GF-D8 (cell line): Measurements from ENCODE around the gene PRSS53.
"Not testable (repeated sequence)": the region's sequence is repeated elsewhere in the genome, so short reads cannot be mapped to it uniquely, and the experiment has no call there.

Experiments used
- DNase-seq: peaks from one replicate; lab custom pipeline; 2025; lab: John Stamatoyannopoulos, UW

PRSS53 gene

GRCh38 chr16:31088459-31089183, at the start of gene PRSS53:
PRSS53 (minus strand) TSS chr16:31088943; CDS start chr16:31088809, 134 bp downstream.
- DNase-seq, result no peak

- not testable (repeated sequence) for DNase-seq
These were observed 48.2 kb upstream of the PRSS53 start for GRCh38 chr16:31136822-31137499.

DNA sequence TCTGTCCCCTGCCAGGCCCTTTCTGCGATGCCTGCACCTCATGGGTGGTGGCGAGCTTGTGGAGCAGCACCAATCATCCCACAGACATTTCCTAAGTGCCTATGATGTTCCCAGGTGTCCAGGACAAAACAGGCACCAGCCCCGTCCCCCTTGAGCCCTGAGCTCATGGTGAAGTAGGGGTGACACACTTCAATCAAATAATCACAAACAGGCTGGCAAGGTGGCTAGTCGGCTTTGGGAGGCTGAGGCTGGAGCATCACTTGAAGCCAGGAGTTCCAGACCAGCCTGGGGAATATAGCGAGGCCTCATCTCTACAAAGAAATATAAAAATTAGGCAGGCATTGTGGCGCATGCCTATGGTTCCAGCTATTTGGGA, 47.5 kb upstream of the PRSS53 start:
- DNase-seq, result no peak

DNA sequence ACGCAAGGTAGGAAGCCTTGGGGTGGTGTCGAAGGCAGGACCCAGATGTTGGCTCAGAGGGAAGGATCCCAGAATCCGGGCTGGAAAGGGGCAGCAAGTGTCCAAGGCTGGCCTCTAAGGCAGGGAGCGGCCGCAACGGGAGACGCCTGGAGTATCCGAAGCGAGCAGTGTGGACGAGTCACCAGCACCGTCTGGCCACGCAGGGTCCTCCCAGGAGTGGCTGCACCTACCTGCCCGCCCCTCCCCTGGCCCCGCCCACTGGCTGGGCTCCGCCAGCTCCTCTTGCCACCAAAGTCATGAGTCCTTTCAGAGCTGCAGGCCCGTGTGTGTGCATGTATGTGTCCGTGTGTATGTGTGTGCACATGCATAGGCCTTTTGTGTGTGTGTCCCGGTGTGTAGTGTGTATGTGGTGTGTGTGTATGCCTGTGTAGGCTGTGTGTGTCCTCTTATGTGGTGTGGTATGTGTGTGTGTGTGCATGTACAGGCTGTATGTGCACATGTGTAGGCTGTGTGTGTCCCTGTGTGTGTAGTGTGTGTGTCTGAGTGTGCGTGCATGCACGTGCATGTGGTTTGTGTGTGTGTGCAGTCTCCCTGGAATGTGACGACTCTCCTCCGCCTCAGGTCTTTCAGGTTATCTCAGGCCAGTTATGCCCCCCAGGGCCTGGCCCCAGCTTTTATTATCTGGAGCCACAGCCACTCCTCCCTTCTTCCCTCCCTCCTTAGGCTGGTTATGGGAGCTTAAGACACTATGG, 47.0 kb upstream of the PRSS53 start, which contains the start of gene PRSS8:
Gene PRSS8, minus strand, starts transcription at position 193 of the 752 bp plus-strand sequence. CDS start 229 bp downstream, outside the sequence.
- no peak for DNase-seq

DNA sequence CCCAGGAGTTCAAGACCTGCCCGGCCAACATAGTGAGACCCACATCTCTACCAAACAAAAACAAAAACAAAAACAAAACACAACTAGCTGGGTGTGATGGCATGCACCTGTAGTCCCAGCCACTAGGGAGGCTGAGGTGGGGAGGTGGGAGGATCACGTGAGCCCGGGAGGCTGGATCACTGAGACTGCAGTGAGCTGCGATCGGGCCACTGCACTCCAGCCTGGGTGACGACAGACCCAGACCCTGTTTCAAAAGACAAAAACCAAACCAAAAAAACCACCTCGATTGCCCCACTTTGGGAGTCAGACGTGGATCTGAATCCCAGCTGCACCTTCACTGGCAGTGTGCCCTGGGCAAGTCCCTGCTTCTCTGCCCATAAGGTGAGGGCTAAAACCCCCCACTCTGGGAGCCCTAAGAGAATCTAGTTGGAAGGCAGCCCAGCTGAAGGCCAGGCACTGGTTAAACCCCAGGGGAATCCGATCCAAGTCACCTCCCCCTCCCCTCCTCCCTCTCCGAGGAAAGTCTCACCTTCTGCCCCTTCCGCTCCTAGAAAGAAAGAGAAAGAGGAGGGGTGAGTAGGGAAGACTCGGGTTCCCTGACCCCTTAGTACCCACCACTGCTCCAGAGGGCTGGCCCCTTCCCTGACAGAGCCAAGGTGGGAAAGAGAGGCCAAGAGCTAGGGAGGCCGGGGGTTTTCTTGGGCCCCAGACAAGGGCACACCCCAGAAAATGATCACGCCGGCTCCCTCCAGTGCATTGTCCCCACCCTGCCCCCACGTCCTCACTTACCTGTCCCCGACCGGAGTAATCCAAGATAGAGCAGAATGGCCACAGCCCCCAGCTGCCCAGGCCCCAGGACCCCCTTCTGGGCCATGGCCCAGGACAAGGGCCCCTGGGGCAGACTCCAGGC, 46.1 kb upstream of the PRSS53 start:
- DNase-seq, result peak; percentile 50

- DNase-seq, result no peak
These were observed 45.4 kb upstream of the PRSS53 start for GRCh38 chr16:31134091-31134571.

- no peak for DNase-seq
These were observed 44.3 kb upstream of the PRSS53 start for GRCh38 chr16:31133046-31133501.

DNA sequence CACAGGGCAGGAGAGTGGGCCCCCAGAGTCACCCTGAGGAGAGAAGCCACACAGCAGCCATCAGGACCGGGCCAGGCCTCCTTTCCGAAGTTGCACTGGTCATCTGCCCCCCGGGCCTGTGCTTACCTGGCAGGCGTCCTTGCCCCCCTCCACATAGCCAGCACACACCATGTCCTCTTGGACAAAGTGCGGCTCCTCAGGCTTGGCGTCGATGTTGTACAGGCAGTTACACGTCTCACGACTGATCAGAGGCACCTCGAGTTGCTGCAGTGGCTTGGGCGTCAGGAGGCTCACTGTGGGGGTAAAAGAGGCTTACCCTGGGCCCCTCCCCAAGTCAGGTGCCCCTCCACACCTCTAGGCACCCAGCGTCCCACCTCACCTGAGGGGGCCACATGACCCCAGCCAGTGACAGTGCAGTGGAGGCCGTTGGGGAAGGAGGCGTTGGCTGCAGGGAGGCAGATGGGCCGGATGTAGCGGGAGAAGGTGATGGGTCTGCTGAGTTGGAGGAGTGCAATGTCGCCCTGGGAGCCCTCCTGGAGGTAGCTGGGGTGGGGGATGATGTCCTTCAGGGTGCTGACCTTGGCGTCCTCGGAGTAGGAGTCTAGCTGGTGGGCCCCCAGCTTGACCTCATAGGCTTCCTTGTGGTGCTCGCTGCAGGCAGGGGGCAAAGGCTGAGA, 43.7 kb upstream of the PRSS53 start:
- DNase-seq, result no peak

DNA sequence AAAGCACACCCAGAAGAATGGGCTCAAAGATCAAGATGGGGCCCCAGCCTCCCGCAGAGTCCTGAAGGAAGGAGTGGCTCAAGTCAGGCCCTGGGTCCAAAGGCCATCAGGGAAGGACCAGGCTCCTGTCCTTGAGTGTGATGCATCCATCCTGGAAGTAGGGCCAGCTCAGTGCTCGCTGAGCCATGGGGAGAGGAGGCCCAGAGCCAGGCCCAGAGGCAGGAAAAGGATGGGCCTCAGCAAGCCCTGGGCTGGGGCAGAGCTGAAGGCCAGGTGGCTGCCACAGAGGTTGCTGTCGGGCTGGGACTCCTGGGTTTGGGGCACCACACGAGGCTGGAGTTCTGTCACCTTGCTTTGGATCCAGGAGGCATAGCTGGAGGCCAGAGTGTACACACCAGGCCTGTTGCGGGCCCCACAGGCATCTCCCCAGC, 43.1 kb upstream of the PRSS53 start:
- DNase-seq, result no peak

DNA sequence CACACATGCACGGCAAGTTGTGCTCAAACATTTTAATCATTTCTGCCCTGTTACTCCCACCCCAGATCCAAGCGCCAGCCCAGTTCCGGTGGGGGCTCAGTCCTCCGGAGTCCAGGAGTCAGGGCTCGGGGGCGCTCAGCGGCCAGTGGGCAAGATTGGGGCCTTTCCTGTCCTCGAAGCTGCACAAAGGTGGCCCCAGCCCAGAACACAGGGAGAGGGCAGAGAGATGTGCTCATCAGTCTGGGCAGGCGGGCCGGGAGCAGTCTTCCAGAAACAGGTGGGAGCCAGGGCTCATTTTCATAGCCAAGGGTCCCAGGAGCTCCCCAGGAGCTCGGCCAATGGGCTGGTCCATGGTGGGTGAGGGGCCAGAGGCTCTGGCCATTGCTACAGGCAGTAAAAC, 42.7 kb upstream of the PRSS53 start:
- DNase-seq, result no peak

- DNase-seq, result no peak
These were observed 42.2 kb upstream of the PRSS53 start for GRCh38 chr16:31130899-31131298.

- peak; percentile 58 for DNase-seq
These were observed 41.7 kb upstream of the PRSS53 start for GRCh38 chr16:31130336-31130891.

GRCh38 chr16:31129568-31130335, 41.0 kb upstream of the PRSS53 start:
- DNase-seq, result peak; percentile 41

GRCh38 chr16:31128711-31129567, 40.2 kb upstream of the PRSS53 start:
- DNase-seq, result peak; percentile 99

DNA sequence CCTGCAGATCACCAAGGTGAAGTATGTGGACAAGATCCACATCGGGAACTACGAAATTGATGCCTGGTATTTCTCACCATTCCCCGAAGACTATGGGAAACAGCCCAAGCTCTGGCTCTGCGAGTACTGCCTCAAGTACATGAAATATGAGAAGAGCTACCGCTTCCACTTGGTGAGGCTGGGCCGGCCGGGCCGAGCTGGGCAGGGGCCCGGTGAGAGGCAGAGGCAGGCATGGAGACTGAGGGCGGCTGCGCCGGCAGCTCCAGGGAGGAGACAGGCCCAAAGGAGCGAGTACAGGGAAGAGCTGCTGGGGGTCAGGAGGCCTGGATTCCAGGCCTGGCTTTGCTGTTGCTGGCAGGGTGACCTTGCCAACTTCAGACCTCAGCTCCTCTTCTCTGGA, 38.4 kb upstream of the PRSS53 start:
- DNase-seq, result no peak

DNA sequence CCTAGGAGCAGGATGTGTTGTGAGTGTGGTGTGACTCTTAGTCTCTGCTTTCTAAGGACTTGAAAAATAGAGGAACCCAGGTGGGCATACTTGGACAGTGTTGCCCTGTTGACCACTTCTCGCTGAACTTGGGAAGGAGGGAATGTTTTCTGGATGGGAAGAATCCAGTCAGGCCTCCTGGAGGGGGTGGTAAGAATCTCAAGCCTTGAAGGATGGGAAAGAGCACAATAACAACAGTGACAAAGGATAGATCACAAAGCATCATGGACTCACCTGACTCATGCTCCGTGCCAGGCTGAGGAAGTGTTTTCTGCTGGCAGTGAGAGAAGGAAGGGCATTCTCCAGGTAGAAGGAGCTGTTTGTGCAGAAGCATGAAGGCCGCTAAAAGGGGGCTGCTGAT, 37.1 kb upstream of the PRSS53 start:
- DNase-seq, result no peak

DNA sequence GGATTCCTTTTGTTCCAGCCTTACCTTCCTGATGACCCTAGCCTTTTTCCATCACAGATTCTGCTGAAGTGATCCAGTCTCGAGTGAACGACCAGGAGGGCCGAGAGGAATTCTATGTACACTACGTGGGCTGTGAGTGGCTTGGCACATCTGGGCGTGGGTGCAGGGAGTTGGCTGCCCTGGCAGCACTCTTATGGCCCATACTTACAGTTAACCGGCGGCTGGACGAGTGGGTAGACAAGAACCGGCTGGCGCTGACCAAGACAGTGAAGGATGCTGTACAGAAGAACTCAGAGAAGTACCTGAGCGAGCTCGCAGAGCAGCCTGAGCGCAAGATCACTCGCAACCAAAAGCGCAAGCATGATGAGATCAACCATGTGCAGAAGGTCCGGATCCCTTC, 31.4 kb upstream of the PRSS53 start:
- no peak for DNase-seq

- peak; percentile 24 for DNase-seq
These were observed 29.7 kb upstream of the PRSS53 start for GRCh38 chr16:31118223-31119155.
